GM12878 (cell line): Measurements from ENCODE around the gene EP400. TPM values are rescaled to one million over a fixed set of nuclear protein-coding genes. Genes with fewer than 3 reads are reported as not detected.

ENCODE experiments used
- ATAC-seq: fragments of 200-7000 bp; cut with Tn5 transposase; 3 replicates; pipeline ENCODE4 v1.9.1; 2020; ENCODE audit warnings: mild to moderate bottlenecking, moderate library complexity
- BruUV-seq: library from RNA; stranded (reverse); fragments of 400-500 nt; replicated peaks from 2 replicates; lab custom pipeline; 2021; lab: Mats Ljungman, UMichigan
- CTCF ChIA-PET: fragments of 300-600 bp; sonication (Branson Sonifier 250); formaldehyde crosslinking; extraction: SDS; loops from one replicate; lab custom pipeline; 2021; ENCODE audit warnings: inconsistent platforms; lab: Yijun Ruan, JAX
- POLR2A ChIA-PET: fragments of 350-600 bp; formaldehyde crosslinking; extraction: SDS; loops from one replicate; lab custom pipeline; 2021; ENCODE audit warnings: inconsistent platforms; lab: Charles Lee
- RAD21 ChIA-PET: fragments of 300-600 bp; sonication (Branson Sonifier 250); formaldehyde crosslinking; loops from one replicate; lab custom pipeline; 2023; ENCODE audit warnings: antibody characterized with exemption; ENCODE audit not compliant: unreplicated experiment; lab: Charles Lee
- SMC1A ChIA-PET: fragments of 300-600 bp; sonication (Branson Sonifier 250); formaldehyde crosslinking; loops from one replicate; lab custom pipeline; 2023; ENCODE audit not compliant: unreplicated experiment, uncharacterized antibody; lab: Charles Lee
- DNase-seq: peaks from one replicate; pipeline ENCODE4 v3.0.0-alpha.2; 2011; ENCODE audit warnings: low read depth, low spot score
- FAIRE-seq: peaks from 3 replicates; lab custom pipeline; 2011; peaks lifted over from hg19 to GRCh38; lab: Jason Lieb, UNC
- H2AFZ ChIP-seq: 2 replicates; pipeline ENCODE4 v1.6.0; 2011; ENCODE audit warnings: low read depth, low read length, control low read depth; ENCODE audit not compliant: control insufficient read depth
- H3K27ac ChIP-seq: 2 replicates; pipeline ENCODE4 v1.5.1; 2011; ENCODE audit warnings: control low read depth; ENCODE audit not compliant: control insufficient read depth, insufficient read depth
- H3K27me3 ChIP-seq, 2 experiments: replicated peaks in 1 of 2; 2 replicates each; pipeline versions ENCODE4 v1.6.0 to v1.6.1; 2011; ENCODE audit warnings: low read length in 1 of 2; ENCODE audit not compliant: control insufficient read depth in 2 of 2, insufficient read depth in 2 of 2
- H3K36me3 ChIP-seq, 2 experiments: 2 replicates each; pipeline ENCODE4 v1.5.1; 2011; ENCODE audit warnings: low read length in 1 of 2; ENCODE audit not compliant: control insufficient read depth in 2 of 2, insufficient read depth in 2 of 2
- H3K4me1 ChIP-seq: 2 replicates; pipeline ENCODE4 v1.6.1; 2011; ENCODE audit warnings: mild to moderate bottlenecking, low read length, moderate library complexity, mixed read lengths; ENCODE audit not compliant: control insufficient read depth, insufficient read depth
- H3K4me2 ChIP-seq: 2 replicates; pipeline ENCODE4 v1.6.0; 2011; ENCODE audit warnings: control low read depth; ENCODE audit not compliant: control insufficient read depth, insufficient read depth
- H3K4me3 ChIP-seq: fragments of 200-600 bp; sonication (generic); 2 replicates; pipeline ENCODE4 v1.5.1; 2016
- H3K79me2 ChIP-seq: 2 replicates; pipeline ENCODE4 v1.6.0; 2011; ENCODE audit warnings: low read length; ENCODE audit not compliant: control insufficient read depth, insufficient read depth
- H3K9ac ChIP-seq: 2 replicates; pipeline ENCODE4 v1.8.0; 2011; ENCODE audit warnings: low read length, control low read depth, mixed read lengths; ENCODE audit not compliant: control insufficient read depth, insufficient read depth
- H3K9me3 ChIP-seq: replicated peaks from 3 replicates; pipeline ENCODE4 v1.5.1; 2011; ENCODE audit warnings: mild to moderate bottlenecking, low read length; ENCODE audit not compliant: control insufficient read depth, insufficient read depth
- H4K20me1 ChIP-seq: 2 replicates; pipeline ENCODE4 v1.6.0; 2011; ENCODE audit not compliant: control insufficient read depth, insufficient read depth
- BHLHE40 ChIP-seq, 2 experiments: fragments of 450-650 bp in 1 of 2; IDR thresholded peaks; 2 replicates each; pipeline ENCODE4 v1.6.1; 2011 to 2017; ENCODE audit warnings: low read depth in 2 of 2, borderline replicate concordance in 1 of 2, improper control_type of control experiment in 1 of 2, low read length in 1 of 2, mild to moderate bottlenecking in 1 of 2
- CEBPB ChIP-seq, 2 experiments: fragments of 150-350 bp in 1 of 2; IDR thresholded peaks; 2 replicates each; pipeline ENCODE4 v1.6.1; 2012 to 2014; ENCODE audit warnings: low read depth in 2 of 2, low read length in 2 of 2, borderline replicate concordance in 1 of 2, inconsistent platforms in 1 of 2
- KLF5 ChIP-seq: fragments of 450-650 bp; IDR thresholded peaks from 2 replicates; pipeline ENCODE4 v1.6.1; 2014; ENCODE audit warnings: mild to moderate bottlenecking; ENCODE audit not compliant: partially characterized antibody
- MTA2 ChIP-seq: fragments of 450-650 bp; IDR thresholded peaks from 2 replicates; pipeline ENCODE4 v1.6.1; 2016; ENCODE audit warnings: low read depth, mild to moderate bottlenecking, moderate library complexity
- MYC ChIP-seq: IDR thresholded peaks from 2 replicates; pipeline ENCODE4 v1.6.1; 2011; ENCODE audit warnings: mild to moderate bottlenecking, low read length, moderate library complexity, inconsistent platforms; ENCODE audit not compliant: insufficient read depth, insufficient replicate concordance, insufficient read length, severe bottlenecking
- PAX5 ChIP-seq: IDR thresholded peaks from 2 replicates; pipeline ENCODE4 v1.6.1; 2011; ENCODE audit warnings: low read depth, low read length, borderline replicate concordance
- RAD51 ChIP-seq: fragments of 450-650 bp; IDR thresholded peaks from 2 replicates; pipeline ENCODE4 v1.6.1; 2016; ENCODE audit warnings: moderate library complexity, mild to moderate bottlenecking, inconsistent platforms
- TCF12 ChIP-seq: IDR thresholded peaks from 2 replicates; pipeline ENCODE4 v1.6.1; 2011; ENCODE audit warnings: low read depth, mild to moderate bottlenecking, low read length
- WGBS: methylation state at CpG from one replicate; pipeline ENCODE4 v1.1.6; 2016; ENCODE audit warnings: low lambda C conversion rate; ENCODE audit not compliant: insufficient replicate concordance, insufficient coverage; ENCODE audit errors: missing lambda C conversion rate; 5-methylcytosine and 5-hydroxymethylcytosine counted together
- in situ Hi-C: fragments of 300-500 bp; cut with MboI; formaldehyde crosslinking; loops from 9 replicates; pipeline ENCODE4 v1.14.3; 2018; ENCODE audit warnings: mixed read lengths
- intact Hi-C: fragments of 100-400 bp; cut with micrococcal nuclease; formaldehyde crosslinking; loops from one replicate; pipeline ENCODE4 v1.14.2; 2022; ENCODE audit not compliant: unreplicated experiment
- polyA plus RNA-seq, 11 experiments: library from polyadenylated mRNA; depleted of rRNA in 4 of 11; unstranded in 6 of 11; stranded (reverse) in 5 of 11; fragments of >200 nt; fragmentation: Nextera tagmentation in 4 of 11; fragmentation: Illumina TruSeq in 1 of 11; extraction: Ambion mirVana in 4 of 11; extraction: Trizol in 1 of 11; gene quantifications; 1 replicate in 1 of 11; 2 replicates in 10 of 11; pipeline versions ENCODE4 v1.2.1 to v1.2.3, GENCODE V29; 2011 to 2016; ENCODE audit warnings: inconsistent platforms in 2 of 11, missing spikeins in 2 of 11, low read depth in 1 of 11
- total RNA-seq, 4 experiments: library from RNA; depleted of rRNA in 3 of 4; stranded (reverse); fragments of >200 nt in 3 of 4; fragmentation: Illumina TruSeq in 1 of 4; extraction: Trizol in 1 of 4; gene quantifications; 2 replicates each; pipeline versions ENCODE4 v1.2.1 to v1.2.3, GENCODE V29; 2013 to 2021
- TF ChIP-seq, protein P1 (sequence below): IDR thresholded peaks from 2 replicates; pipeline ENCODE4 v1.6.1; 2012; ENCODE audit warnings: mild to moderate bottlenecking, low read depth, low read length
- TF ChIP-seq, protein P2 (sequence below): fragments of 450-650 bp; formaldehyde crosslinking; IDR thresholded peaks from 2 replicates; pipeline ENCODE4 v1.4.0; 2020; ENCODE audit warnings: mild to moderate bottlenecking, moderate library complexity
- TF ChIP-seq, protein P3 (sequence below): fragments of 450-650 bp; formaldehyde crosslinking; IDR thresholded peaks from 2 replicates; pipeline ENCODE4 v1.5.0; 2022; ENCODE audit warnings: mild to moderate bottlenecking, missing genetic modification characterization
- TF ChIP-seq, protein P4 (sequence below): fragments of 450-650 bp; IDR thresholded peaks from 2 replicates; pipeline ENCODE4 v1.6.1; 2014; ENCODE audit warnings: mild to moderate bottlenecking

EP400 gene
- total and polyA plus RNA-seq, 10 of the 15 experiments (the other 5 are each of a cell fraction or from before 2014, with no cell fraction given) = 3.8 to 44.2 (median 8.4) TPM

DNA sequence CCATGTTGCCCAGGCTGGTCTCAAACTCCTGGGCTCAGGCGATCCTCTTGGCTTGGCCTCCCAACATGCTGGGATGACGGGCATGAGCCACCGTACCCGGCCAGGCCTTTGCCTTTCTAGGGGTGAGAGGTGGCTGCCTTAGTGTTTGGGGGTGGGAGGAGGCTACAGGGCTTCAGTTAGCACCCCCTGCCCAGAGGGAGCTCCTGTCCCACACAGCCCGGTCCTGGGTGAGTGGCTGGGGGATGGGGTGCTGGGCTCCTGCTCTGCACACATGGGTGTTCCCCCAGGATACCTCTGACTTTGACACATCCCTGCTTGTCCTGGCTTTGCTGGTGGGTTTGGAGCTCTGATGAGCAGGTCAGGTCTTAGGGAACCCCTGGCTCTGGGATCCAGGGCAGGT is 45.4 kb upstream of the EP400 start:
- no peak for ATAC-seq
- POLR2A ChIA-PET = no interaction called here
- H4K20me1 ChIP-seq = no peaks in the 10 kb centered on the region; the same call in 1 of the 2 replicates
- TF ChIP-seq RAD51 (no peak), MTA2 (no peak), BHLHE40 (IDR thresholded peaks at IDR 0.05; ENCODE audit: borderline replicate concordance in 1 of 2, low read depth in 2 of 2, low read length in 1 of 2) (no peak), MYC (no peak), KLF5 (no peak), TCF12 (no peak), CEBPB (IDR thresholded peaks at IDR 0.05; ENCODE audit: borderline replicate concordance in 1 of 2, low read depth in 2 of 2, low read length in 2 of 2) (no peak), PAX5 (no peak)
- TF ChIP-seq, protein P1, sequence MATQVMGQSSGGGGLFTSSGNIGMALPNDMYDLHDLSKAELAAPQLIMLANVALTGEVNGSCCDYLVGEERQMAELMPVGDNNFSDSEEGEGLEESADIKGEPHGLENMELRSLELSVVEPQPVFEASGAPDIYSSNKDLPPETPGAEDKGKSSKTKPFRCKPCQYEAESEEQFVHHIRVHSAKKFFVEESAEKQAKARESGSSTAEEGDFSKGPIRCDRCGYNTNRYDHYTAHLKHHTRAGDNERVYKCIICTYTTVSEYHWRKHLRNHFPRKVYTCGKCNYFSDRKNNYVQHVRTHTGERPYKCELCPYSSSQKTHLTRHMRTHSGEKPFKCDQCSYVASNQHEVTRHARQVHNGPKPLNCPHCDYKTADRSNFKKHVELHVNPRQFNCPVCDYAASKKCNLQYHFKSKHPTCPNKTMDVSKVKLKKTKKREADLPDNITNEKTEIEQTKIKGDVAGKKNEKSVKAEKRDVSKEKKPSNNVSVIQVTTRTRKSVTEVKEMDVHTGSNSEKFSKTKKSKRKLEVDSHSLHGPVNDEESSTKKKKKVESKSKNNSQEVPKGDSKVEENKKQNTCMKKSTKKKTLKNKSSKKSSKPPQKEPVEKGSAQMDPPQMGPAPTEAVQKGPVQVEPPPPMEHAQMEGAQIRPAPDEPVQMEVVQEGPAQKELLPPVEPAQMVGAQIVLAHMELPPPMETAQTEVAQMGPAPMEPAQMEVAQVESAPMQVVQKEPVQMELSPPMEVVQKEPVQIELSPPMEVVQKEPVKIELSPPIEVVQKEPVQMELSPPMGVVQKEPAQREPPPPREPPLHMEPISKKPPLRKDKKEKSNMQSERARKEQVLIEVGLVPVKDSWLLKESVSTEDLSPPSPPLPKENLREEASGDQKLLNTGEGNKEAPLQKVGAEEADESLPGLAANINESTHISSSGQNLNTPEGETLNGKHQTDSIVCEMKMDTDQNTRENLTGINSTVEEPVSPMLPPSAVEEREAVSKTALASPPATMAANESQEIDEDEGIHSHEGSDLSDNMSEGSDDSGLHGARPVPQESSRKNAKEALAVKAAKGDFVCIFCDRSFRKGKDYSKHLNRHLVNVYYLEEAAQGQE = no peak
- TF ChIP-seq, protein P2, sequence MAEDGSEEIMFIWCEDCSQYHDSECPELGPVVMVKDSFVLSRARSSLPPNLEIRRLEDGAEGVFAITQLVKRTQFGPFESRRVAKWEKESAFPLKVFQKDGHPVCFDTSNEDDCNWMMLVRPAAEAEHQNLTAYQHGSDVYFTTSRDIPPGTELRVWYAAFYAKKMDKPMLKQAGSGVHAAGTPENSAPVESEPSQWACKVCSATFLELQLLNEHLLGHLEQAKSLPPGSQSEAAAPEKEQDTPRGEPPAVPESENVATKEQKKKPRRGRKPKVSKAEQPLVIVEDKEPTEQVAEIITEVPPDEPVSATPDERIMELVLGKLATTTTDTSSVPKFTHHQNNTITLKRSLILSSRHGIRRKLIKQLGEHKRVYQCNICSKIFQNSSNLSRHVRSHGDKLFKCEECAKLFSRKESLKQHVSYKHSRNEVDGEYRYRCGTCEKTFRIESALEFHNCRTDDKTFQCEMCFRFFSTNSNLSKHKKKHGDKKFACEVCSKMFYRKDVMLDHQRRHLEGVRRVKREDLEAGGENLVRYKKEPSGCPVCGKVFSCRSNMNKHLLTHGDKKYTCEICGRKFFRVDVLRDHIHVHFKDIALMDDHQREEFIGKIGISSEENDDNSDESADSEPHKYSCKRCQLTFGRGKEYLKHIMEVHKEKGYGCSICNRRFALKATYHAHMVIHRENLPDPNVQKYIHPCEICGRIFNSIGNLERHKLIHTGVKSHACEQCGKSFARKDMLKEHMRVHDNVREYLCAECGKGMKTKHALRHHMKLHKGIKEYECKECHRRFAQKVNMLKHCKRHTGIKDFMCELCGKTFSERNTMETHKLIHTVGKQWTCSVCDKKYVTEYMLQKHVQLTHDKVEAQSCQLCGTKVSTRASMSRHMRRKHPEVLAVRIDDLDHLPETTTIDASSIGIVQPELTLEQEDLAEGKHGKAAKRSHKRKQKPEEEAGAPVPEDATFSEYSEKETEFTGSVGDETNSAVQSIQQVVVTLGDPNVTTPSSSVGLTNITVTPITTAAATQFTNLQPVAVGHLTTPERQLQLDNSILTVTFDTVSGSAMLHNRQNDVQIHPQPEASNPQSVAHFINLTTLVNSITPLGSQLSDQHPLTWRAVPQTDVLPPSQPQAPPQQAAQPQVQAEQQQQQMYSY (CRISPR knock-in tag) = no peak
- TF ChIP-seq, protein P3, sequence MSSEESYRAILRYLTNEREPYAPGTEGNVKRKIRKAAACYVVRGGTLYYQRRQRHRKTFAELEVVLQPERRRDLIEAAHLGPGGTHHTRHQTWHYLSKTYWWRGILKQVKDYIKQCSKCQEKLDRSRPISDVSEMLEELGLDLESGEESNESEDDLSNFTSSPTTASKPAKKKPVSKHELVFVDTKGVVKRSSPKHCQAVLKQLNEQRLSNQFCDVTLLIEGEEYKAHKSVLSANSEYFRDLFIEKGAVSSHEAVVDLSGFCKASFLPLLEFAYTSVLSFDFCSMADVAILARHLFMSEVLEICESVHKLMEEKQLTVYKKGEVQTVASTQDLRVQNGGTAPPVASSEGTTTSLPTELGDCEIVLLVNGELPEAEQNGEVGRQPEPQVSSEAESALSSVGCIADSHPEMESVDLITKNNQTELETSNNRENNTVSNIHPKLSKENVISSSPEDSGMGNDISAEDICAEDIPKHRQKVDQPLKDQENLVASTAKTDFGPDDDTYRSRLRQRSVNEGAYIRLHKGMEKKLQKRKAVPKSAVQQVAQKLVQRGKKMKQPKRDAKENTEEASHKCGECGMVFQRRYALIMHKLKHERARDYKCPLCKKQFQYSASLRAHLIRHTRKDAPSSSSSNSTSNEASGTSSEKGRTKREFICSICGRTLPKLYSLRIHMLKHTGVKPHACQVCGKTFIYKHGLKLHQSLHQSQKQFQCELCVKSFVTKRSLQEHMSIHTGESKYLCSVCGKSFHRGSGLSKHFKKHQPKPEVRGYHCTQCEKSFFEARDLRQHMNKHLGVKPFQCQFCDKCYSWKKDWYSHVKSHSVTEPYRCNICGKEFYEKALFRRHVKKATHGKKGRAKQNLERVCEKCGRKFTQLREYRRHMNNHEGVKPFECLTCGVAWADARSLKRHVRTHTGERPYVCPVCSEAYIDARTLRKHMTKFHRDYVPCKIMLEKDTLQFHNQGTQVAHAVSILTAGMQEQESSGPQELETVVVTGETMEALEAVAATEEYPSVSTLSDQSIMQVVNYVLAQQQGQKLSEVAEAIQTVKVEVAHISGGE (CRISPR knock-in tag) = no peak
- TF ChIP-seq, protein P4, sequence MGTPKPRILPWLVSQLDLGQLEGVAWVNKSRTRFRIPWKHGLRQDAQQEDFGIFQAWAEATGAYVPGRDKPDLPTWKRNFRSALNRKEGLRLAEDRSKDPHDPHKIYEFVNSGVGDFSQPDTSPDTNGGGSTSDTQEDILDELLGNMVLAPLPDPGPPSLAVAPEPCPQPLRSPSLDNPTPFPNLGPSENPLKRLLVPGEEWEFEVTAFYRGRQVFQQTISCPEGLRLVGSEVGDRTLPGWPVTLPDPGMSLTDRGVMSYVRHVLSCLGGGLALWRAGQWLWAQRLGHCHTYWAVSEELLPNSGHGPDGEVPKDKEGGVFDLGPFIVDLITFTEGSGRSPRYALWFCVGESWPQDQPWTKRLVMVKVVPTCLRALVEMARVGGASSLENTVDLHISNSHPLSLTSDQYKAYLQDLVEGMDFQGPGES = no peak

More for the DNA sequence above, 45.4 kb upstream of the EP400 start:
- H3K27ac ChIP-seq = no peak overlapping the region
- H3K9ac ChIP-seq = no peak overlapping the region
- H3K9me3 ChIP-seq = no peaks in the 10 kb centered on the region
- ChIA-PET SMC1A (no interaction called here), RAD21 (no interaction called here), CTCF (no interaction called here)
- no peak overlapping the region for H3K4me2 ChIP-seq
- no peaks in the 10 kb centered on the region for H3K36me3 ChIP-seq
- no peaks in the 10 kb centered on the region for H3K79me2 ChIP-seq
- FAIRE-seq (no peak), DNase-seq (no peak)
- no peak overlapping the region for H3K4me3 ChIP-seq
- no peak overlapping the region for H2AFZ ChIP-seq
- in situ Hi-C loops (no loop called here), intact Hi-C loops (no loop called here)
- no peaks in the 10 kb centered on the region for H3K27me3 ChIP-seq
- no peaks in the 10 kb centered on the region for H3K4me1 ChIP-seq
- 95% methylated on average over 5 of the region's 5 CpGs for WGBS
- no TSS peak for BruUV-seq
